Right renal cortex interstitium (tissue), 3 donors: Measurements from ENCODE around the gene SACM1L. TPM values are rescaled to one million over a fixed set of nuclear protein-coding genes. Genes with fewer than 3 reads are reported as not detected.

ENCODE experiments used
- DNase-seq, 3 donors: peaks; one replicate each; pipeline ENCODE4 v3.0.0-alpha.2; 2013; ENCODE audit warnings: low read depth in 3 of 3, low spot score in 2 of 3
- polyA plus RNA-seq, 3 donors: library from polyadenylated mRNA; unstranded; fragments of 120-200 nt; gene quantifications; one replicate each; pipeline ENCODE4 v1.2.1, GENCODE V29; 2013; ENCODE audit not compliant: insufficient read length in 3 of 3

Gene SACM1L
- polyA plus RNA-seq, 3 donors, result 58.6 to 61.4 (median 58.8) TPM

GRCh38 chr3:45762647-45763302 lies 73.6 kb downstream of the SACM1L start:
- no peak for DNase-seq

GRCh38 chr3:45763303-45763675 lies 74.1 kb downstream of the SACM1L start:
- no peak for DNase-seq

- DNase-seq, result no peak
These were observed 76.2 kb downstream of the SACM1L start for GRCh38 chr3:45765266-45765851.

- DNase-seq, result no peak
These were observed 76.8 kb downstream of the SACM1L start for GRCh38 chr3:45765958-45766357.

- DNase-seq, result no peak
These were observed 82.1 kb downstream of the SACM1L start for GRCh38 chr3:45771166-45771775.

GRCh38 chr3:45771831-45772230 lies 82.6 kb downstream of the SACM1L start:
- DNase-seq, result no peak

GRCh38 chr3:45772341-45773035 lies 83.3 kb downstream of the SACM1L start:
- no peak for DNase-seq

GRCh38 chr3:45773072-45773471 lies 83.9 kb downstream of the SACM1L start:
- DNase-seq, result no peak

- no peak for DNase-seq
These were observed 84.7 kb downstream of the SACM1L start for GRCh38 chr3:45773714-45774449.

GRCh38 chr3:45774581-45775521 lies 85.7 kb downstream of the SACM1L start:
- DNase-seq, result no peak

- DNase-seq, result no peak
These were observed 86.5 kb downstream of the SACM1L start for GRCh38 chr3:45775571-45776300.

- DNase-seq, result no peak
These were observed 87.1 kb downstream of the SACM1L start for GRCh38 chr3:45776301-45776595.

GRCh38 chr3:45776611-45777010 lies 87.4 kb downstream of the SACM1L start:
- DNase-seq, result no peak

- DNase-seq, result no peak
These were observed 88.0 kb downstream of the SACM1L start for GRCh38 chr3:45777111-45777745.

- no peak for DNase-seq
These were observed 88.7 kb downstream of the SACM1L start for GRCh38 chr3:45777746-45778386.

GRCh38 chr3:45778761-45779201 lies 89.6 kb downstream of the SACM1L start:
- no peak for DNase-seq

- no peak for DNase-seq
These were observed 90.8 kb downstream of the SACM1L start for GRCh38 chr3:45779746-45780735.
